Renal cortical epithelial cell (primary cell): ENCODE measurements around the gene FGFR2. TPM values are rescaled to one million over a fixed set of nuclear protein-coding genes. Genes with fewer than 3 reads are reported as not detected.

ENCODE experiments used
- DNase-seq: peaks from one replicate; pipeline ENCODE4 v3.0.0-alpha.2; 2011; ENCODE audit warnings: low read depth
- total RNA-seq: library from RNA; depleted of rRNA; stranded (reverse); fragments of >200 nt; gene quantifications from 2 replicates; pipeline ENCODE4 v1.2.3, GENCODE V29; 2014

FGFR2 gene
- total RNA-seq, 1 donor from 2014 or later: 50.3 TPM

DNA sequence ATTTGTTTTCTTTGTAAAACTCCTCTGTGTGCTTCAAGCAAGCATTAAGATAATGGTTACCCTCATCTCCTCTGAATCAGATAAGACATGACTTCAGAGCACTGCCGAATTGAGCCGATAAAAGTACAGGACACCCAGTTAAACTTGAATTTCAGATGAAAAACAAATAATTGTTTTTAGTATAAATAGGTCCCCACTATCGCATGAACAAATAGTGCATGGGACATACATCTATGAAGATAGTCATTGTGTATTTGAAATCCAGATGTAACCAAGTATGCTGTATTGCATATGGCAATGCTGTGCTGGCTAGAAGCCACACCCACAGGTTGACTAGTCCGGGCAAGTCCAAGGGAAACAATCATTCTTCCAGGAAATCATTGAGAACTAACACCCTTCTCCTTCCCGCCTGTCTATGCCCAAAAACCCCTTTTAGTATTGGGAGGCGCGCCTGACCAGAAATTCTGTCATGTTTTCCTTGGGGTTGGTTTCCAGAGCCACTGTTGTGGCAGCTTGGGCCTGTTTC, 12.6 kb upstream of the FGFR2 start:
- DNase-seq: no peak

DNA sequence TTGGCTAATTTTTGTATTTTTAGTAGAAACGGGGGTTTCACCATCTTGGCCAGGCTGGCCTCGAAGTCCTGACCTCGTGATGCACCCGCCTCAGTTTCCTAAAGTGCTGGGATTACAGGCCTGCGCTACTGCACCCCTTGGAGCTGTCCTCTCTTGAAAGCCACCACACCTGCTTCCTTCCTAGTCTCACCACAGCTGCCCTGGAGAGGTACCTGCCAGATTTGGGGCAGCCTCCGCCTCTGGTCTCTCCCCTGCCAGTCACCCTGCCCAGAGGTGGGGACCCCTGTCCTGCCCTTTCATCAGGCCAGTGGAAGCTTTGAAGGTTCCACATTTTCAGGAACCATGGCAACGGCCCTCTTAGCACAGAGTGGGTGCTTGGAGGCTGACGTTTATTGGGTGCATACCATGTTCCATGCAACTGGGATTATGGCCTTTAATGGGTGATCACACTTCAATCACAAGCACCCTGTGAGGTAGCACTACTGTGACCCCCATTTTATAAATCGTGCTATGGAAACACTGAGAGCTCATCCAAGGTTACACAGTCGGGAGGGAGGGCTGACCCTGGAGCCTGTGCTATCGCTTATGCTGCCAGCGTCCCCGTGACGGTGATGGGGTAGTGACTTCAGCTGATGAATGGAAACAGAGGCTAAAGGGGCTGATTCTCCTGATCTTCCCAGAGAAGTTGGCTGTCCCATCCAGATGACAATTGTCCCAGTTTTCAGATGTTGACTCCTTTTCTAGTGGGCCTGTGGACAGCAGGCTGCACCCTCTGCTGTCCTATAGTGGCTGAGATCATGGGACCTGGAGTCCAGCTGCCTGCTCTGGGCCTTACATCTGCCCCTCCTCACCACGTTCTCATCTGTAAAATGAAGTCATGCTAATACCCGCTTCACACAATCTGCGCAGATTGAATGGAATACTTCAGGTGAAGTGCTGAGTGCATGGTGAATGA, 11.5 kb upstream of the FGFR2 start:
- no peak for DNase-seq

GRCh38 chr10:121608469-121609190, 10.4 kb upstream of the FGFR2 start:
- no peak for DNase-seq

- DNase-seq: no peak
Measured at GRCh38 chr10:121607310-121608055, 9.2 kb upstream of the FGFR2 start.

GRCh38 chr10:121605708-121606107, 7.5 kb upstream of the FGFR2 start:
- no peak for DNase-seq

GRCh38 chr10:121601458-121601857, 3.2 kb upstream of the FGFR2 start:
- no peak for DNase-seq

GRCh38 chr10:121600611-121601010, 2.4 kb upstream of the FGFR2 start:
- no peak for DNase-seq

DNA sequence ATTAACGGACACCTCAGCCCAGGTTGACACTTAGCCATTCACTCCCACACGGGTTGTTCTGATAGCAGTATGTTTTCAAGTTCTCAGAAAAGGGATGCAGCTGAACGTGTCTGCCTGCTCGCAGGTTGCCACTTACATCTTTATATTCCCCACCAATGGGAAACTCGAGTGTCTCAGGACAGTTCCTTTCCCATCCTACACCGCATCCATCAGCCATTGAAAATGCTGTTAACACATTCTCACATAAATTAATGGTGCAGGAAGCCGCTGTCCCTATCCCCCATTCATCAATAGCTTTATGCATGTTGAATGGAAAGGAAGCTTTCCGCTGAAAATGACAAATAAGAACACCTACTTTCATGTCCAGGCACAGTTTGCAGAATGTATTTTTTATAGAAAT, 1.7 kb upstream of the FGFR2 start:
- no peak for DNase-seq

DNA sequence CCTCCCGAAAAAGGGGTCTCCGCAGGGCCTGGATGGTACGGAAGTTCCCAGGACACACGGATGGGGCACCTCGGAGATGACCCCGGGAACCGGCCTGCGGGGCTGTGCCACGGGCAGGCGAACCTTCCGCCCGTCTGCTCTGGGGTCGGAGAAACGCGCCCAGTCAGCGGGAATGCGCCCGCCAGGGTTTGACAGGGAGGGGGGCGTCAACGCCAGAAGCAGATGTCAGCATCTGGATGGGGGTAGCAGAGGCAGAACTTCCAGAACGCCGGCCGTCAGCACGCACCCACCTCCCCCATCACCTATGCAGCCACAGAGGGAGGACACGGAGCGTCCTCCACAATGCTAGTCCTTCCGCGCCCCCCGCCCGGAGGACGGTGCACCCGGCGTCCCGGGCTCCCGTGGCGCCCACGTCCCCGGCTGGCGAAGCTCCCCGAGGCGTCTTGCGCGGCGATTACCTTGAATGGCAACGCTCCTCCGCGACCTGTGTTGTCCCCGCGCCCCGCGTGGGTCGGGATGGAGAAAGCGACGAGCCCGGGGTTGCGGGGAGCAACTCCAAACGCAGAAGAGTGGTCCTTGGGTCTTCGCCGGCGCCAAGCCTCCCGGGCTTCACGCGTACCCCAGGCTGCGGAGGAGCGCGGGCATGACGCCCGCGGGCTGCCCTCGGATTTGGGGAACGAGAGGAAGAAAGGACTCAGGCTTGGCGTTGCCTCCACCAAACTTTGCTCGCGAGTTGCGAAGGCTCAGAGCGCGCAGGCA, 561 bp downstream of the FGFR2 start:
- DNase-seq: no peak

- DNase-seq: no peak
Measured at GRCh38 chr10:121596689-121597503, 1.3 kb downstream of the FGFR2 start.

DNA sequence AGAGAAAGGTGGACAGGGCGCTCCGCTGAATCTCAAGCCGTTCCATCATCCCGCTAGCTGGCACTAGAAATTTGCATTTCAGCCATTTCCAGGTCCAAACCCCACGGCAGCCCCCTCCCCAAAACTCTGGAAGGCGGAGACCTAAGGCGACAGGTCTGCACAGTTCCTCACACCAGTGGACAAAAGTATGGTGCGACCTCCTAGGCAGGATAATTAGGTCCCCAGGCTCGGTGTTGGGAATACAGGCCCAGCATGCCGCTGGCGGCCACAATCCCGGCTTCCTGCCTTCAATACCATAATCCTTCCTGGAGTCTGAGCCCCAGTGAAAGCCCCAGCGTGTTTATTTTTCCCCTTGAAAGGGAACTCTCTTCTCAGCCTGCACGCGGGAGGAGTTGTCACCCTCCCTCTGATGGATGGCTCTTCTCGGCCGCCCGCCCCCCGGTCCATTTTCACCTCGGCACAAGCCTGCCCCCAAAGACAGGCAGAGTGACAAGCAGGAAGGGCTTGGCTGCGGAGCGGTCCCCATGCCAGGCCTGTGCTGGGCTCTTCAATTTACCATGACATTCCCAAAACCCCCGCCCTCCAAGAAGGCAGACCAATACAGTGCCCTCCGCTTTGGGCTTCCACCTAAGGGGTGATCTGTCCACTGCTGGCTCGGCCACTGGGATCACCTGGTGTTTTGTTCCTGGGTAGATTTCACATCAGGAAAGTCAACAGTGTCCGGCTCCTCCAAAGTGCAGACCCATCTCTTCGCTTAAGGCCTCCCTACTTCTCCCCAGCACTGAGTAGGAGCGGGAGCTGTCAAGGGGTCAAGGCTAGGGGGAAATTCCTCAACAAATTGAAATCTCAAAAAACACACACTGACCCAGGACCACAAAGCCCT, 2.2 kb downstream of the FGFR2 start:
- no peak for DNase-seq

- peak; percentile 64 for DNase-seq
Measured at GRCh38 chr10:121595351-121595805, 2.9 kb downstream of the FGFR2 start.

- DNase-seq: no peak
Measured at GRCh38 chr10:121594623-121595350, 3.5 kb downstream of the FGFR2 start.

- DNase-seq: no peak
Measured at GRCh38 chr10:121594076-121594475, 4.2 kb downstream of the FGFR2 start.

GRCh38 chr10:121593281-121594075, 4.8 kb downstream of the FGFR2 start:
- DNase-seq: no peak

DNA sequence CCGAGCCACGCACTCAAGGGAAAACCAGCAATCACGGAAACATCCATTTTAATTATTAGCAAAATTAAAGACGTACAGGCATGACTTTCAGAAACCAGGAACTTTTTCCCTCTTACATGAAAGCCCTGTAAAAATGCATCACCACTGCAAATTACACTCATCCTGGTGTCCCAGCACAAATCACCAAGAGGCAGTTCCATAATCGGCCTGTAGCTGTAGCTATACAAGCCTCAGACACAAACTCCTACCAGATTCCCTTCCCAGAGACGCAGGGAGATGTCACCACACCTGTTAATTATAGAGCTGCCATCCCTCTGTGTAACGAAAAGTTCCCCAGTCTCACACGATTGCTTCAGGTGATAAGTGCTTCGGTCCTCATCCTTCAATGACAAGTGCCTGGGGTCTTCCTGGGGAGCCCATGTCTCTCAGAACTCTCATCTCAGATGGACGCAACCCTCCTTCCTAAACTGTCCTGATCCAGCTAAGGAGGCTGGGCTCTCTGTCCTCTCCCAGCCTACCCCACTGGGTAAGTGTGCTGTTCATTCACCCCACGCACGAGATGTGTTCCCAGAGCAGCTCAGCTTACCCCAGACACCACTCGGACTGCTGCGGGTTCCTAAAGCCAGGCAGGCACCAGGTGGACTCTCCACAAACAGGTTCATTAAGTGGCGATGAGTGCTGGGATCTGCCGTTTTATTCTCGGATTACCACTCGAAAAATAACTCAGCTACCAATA, 5.9 kb downstream of the FGFR2 start:
- no peak for DNase-seq

- no peak for DNase-seq
Measured at GRCh38 chr10:121591186-121591585, 7.1 kb downstream of the FGFR2 start.
